ENCODE results near the gene SYDE1.

Gene SYDE1

GRCh38 chr19:15124572-15125231 lies 17.5 kb downstream of the SYDE1 start:
- no peak for DNase-seq (ENCODE audit: low read depth in 2 of 3, low spot score in 2 of 3)

DNA sequence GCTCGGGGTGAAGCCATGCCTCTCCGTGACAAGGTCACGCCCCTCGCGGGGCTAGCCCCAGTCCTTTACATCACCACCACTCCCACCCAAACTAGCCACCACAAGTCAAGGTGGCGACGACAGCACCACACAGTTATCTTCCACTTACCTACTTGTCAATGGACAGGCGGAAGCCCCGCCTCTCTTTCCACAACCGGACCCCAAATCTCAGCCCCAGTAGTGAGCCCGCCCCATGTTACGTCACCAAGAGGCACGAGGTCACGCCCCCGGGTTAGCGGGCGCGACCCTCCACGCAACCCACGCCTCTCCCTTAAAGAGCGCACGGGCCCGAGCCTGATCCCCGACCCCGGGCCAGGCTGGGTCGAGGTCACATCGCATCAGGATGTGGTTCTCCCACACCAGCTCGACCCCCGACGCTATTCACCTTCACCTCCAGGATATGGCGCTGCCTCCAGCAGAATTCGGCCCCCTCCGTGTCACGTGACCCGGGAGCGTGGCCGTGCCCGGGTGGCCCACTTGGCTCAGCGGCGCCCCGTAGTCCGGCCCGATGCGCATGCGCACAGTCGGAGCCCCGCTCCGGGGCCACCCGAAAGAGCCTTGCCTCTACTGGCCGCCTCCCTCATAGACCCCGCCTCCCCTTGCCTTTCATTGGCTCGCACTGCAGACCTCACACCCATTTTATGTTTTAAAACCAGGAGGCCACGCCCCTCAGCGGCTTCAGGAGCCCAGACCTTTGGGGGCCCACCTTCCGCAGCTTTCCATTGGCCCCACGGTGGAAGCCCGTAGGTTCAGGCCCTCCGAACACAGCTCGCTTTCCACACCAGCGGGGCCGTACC lies 18.2 kb downstream of the SYDE1 start:
- peak; percentile 95 to 98 (median 97) for DNase-seq (ENCODE audit: low read depth in 2 of 3, low spot score in 2 of 3)

GRCh38 chr19:15126131-15126910 lies 19.1 kb downstream of the SYDE1 start:
- DNase-seq (ENCODE audit: low read depth in 2 of 3, low spot score in 2 of 3), result no peak

- DNase-seq (ENCODE audit: low read depth in 2 of 3, low spot score in 2 of 3), result no peak
These were observed 21.1 kb downstream of the SYDE1 start for GRCh38 chr19:15128162-15128770.

DNA sequence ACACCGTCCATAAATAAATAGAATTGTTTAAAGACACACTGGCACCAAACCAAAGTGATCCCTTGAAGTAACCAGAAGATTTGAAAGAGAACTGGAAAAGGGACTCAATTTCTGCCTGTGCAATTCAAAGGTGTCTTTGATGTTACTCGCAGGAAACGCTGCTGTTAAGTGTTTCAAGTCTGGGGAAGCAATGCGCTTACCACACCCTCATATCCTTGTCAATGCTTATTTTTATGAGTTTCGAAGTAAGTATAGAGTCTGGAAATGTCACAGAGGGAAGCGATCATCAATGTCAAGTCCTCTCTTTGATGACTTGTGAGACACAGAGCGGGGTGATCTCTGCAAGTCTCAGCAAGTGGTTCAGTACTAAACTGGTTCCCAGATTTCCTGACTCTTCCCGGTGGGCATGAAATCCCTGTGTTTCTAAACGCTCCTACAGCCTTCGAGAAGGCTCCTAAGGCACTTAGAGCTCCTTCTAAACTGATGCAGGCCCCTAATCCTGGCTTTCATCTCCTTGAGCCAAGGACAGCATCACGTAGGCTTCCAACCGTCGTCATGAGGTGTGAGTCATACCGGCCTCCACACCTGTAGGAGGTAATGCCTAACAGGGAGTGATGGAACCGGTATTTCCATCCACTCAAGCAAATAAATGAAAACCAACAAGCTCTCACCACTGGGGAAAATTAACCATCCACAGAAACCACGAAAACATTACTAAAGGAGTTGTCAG lies 22.8 kb downstream of the SYDE1 start:
- DNase-seq (ENCODE audit: low read depth in 2 of 3, low spot score in 2 of 3), result no peak

DNA sequence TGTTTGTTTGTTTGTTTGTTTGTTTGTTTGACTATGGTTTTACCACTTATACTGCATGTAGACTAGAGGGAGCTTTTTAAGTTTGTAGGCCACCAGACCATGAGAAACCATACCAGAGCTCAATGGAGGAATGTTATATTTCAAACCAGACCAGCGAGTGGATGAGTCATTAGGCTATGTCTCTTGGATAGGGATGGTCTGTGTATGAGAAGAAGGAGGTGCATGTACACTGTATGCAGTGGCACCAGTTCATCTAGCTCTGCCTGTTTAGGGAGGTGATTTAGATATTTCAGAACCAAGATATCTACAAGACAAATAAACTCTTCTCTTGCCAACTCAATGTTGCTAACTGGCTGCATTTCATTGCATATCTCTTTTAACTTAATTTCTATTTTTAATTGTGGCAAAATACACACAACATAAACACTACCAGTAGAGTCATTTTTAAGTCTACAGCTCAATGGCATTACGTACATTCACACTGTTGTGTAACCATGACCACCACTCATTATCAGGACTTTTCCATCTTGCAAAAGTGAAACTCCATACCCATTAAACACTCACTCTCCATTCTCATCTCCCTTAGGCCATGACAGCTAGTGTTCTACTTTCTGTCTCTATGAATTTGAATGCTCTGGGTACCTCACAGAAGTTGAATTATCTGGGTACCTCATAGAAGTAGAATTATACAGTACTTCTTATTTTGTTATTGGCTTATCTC lies 29.2 kb downstream of the SYDE1 start:
- DNase-seq (ENCODE audit: low read depth in 2 of 3, low spot score in 2 of 3), result no peak

GRCh38 chr19:15137777-15138176 lies 30.6 kb downstream of the SYDE1 start:
- no peak for DNase-seq (ENCODE audit: low read depth in 2 of 3, low spot score in 2 of 3)

- no peak for DNase-seq (ENCODE audit: low read depth in 2 of 3, low spot score in 2 of 3)
These were observed 31.2 kb downstream of the SYDE1 start for GRCh38 chr19:15138427-15138826.

DNA sequence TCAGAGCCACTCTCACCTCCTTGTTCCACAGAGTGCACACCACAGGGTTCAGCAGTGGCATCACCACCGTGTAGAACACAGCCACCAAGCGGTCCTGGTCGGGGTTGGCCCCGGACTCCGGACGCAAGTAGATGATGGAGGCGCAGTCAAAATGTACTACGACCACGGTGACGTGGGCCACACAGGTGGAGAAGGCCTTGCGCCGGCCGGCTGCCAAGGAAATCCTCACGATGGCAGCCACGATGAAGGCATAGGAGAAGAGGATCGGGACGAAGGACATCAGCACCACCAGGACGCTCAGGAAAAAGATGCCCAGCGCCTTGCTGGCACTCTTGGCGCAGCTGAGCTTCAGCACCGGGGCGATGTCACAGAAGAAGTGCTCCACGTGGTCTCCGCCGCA lies 33.9 kb downstream of the SYDE1 start:
- DNase-seq (ENCODE audit: low read depth in 2 of 3, low spot score in 2 of 3), result no peak

DNA sequence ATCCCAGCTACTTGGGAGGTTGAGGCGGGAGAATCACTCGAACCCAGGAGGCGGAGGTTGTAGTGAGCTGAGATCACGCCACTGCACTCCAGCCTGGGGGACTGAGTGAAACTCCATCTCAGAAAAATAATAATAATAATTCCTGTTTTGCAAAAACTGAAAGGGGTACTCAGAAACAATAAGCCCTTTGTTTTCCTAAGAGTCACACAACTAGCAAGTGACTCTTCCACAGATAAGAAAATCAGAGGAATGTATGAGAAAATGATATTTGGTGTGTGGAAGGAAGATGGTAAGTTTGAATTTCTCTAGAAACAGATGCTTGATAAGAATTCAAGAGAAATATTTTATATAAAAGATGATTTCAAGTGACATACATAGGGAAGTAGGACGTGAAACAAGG lies 35.1 kb downstream of the SYDE1 start:
- DNase-seq (ENCODE audit: low read depth in 2 of 3, low spot score in 2 of 3), result no peak

GRCh38 chr19:15144046-15144646 lies 36.9 kb downstream of the SYDE1 start:
- no peak for DNase-seq (ENCODE audit: low read depth in 2 of 3, low spot score in 2 of 3)

GRCh38 chr19:15147090-15147489 lies 39.9 kb downstream of the SYDE1 start:
- no peak for DNase-seq (ENCODE audit: low read depth in 2 of 3, low spot score in 2 of 3)

DNA sequence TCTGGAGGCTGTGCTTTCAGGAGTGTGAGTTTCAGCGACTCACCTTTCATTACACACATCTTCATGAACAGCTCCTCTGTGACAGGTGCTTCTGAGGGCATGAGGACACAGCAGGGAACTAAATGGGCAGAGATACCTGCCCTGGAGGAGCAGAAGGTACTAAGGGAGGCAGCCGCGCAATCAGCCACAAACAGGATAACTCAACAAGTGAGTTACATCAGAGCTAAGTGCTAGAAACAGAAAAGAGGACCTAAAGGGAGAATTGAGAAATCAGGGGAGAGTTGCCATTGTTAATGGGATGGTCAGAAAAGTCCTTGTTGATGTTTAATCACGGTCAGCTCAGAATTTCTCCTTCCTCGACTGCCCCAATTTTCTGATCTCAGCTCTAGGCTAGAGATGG lies 42.5 kb downstream of the SYDE1 start:
- DNase-seq (ENCODE audit: low read depth in 2 of 3, low spot score in 2 of 3), result no peak

DNA sequence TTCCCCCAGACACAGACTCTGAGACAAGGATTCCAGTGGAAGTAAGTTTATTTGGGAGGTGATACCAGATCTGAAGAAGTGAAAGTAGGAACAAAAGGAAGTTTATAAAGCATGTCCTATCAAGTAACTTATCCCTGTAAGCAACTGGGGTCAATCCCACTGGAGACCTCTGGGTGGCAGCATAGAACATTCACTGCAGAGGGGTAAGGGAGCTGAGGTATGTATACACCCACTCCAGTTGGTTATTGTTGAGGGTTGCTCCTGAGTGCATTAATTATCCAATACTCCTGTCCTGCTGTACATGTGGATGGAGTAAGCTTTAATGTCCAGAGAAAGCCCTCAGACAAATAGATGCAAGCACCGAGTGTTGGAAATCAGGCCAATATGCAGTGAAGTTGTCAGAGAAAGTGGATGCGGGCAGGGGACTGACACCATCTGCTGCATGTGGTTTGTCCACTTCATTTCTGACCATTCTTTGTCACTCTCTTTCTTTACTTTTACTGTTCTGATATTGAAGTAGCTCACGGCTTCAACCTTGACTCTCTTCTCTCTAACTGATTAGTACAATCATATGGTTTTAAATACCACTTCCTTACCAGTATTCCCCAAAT lies 46.9 kb downstream of the SYDE1 start:
- peak in 1 of 3 experiments; percentile 13 for DNase-seq (ENCODE audit: low read depth in 2 of 3, low spot score in 2 of 3)

GRCh38 chr19:15155296-15155695 lies 48.1 kb downstream of the SYDE1 start:
- no peak for DNase-seq (ENCODE audit: low read depth in 2 of 3, low spot score in 2 of 3)

DNA sequence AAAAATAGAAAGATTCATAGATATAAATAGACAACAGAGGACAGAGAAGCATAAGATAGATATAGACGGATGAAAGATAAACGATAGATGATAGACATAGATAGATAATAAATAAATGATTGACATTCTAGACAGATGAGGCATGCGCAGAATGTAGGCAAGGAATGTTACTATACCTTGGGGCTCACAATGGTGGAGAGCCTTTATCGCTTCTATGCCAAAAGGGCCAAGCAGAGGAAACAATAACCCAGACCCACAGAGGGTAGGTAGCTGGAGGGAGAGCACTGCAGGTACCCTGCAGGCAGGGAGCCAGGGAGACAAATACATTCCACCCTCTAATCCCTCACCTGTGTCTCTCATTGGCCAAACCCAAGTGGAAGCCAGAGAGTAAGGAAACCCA lies 49.2 kb downstream of the SYDE1 start:
- no peak for DNase-seq (ENCODE audit: low read depth in 2 of 3, low spot score in 2 of 3)

- DNase-seq (ENCODE audit: low read depth in 2 of 3, low spot score in 2 of 3), result no peak
These were observed 52.0 kb downstream of the SYDE1 start for GRCh38 chr19:15159251-15159650.

- no peak for DNase-seq (ENCODE audit: low read depth in 2 of 3, low spot score in 2 of 3)
These were observed 54.1 kb downstream of the SYDE1 start for GRCh38 chr19:15161028-15161984.

Measured in activated CD8-positive, alpha-beta memory T cell treated with anti-CD3 and anti-CD28 coated beads for 48 hours (primary cell).